PC-9 (cell line): Measurements from ENCODE around the gene GRIN2A. TPM values are rescaled to one million over a fixed set of nuclear protein-coding genes. Genes with fewer than 3 reads are reported as not detected.

Experiments used
- BruUV-seq: library from RNA; stranded (reverse); fragments of 400-500 nt; replicated peaks from 2 replicates; lab custom pipeline; 2021; lab: Mats Ljungman, UMichigan
- CTCF ChIA-PET: fragments of 300-600 bp; sonication (Branson Sonifier 250); formaldehyde crosslinking; loops from one replicate; lab custom pipeline; 2022; ENCODE audit warnings: antibody characterized with exemption; lab: Charles Lee
- POLR2A ChIA-PET: fragments of 300-600 bp; sonication (Branson Sonifier 250); formaldehyde crosslinking; loops from one replicate; lab custom pipeline; 2022; ENCODE audit warnings: antibody characterized with exemption; ENCODE audit not compliant: unreplicated experiment; lab: Charles Lee
- DNase-seq, 2 experiments: peaks; one replicate each; pipeline versions ENCODE4 v3.0.0 to v3.0.0-alpha.2; 2015 to 2022; ENCODE audit warnings: mixed read lengths in 1 of 2
- H2AFZ ChIP-seq: fragments of 200-600 bp; sonication (generic); 2 replicates; pipeline ENCODE4 v1.8.1; 2017; ENCODE audit warnings: antibody characterized with exemption
- H3F3A ChIP-seq: fragments of 200-600 bp; sonication (generic); 2 replicates; pipeline ENCODE4 v1.8.1; 2017; ENCODE audit warnings: antibody characterized with exemption, mild to moderate bottlenecking, low read depth; ENCODE audit not compliant: insufficient read depth
- H3K27ac ChIP-seq: fragments of 200-600 bp; sonication (generic); 2 replicates; pipeline ENCODE4 v1.6.1; 2016; ENCODE audit warnings: mixed run types
- H3K27me3 ChIP-seq: fragments of 200-600 bp; sonication (generic); 2 replicates; pipeline ENCODE4 v1.6.1; 2016; ENCODE audit warnings: low read depth, mixed run types; ENCODE audit not compliant: insufficient read depth
- H3K36me3 ChIP-seq: fragments of 200-600 bp; sonication (generic); 2 replicates; pipeline ENCODE4 v1.6.1; 2016; ENCODE audit warnings: low read depth, mixed run types
- H3K4me1 ChIP-seq: fragments of 200-600 bp; sonication (generic); replicated peaks from 2 replicates; pipeline ENCODE4 v1.6.1; 2016; ENCODE audit warnings: mixed run types; ENCODE audit not compliant: insufficient read depth
- H3K4me2 ChIP-seq: fragments of 200-600 bp; sonication (generic); 2 replicates; pipeline ENCODE4 v1.6.1; 2017; ENCODE audit warnings: mixed run types
- H3K4me3 ChIP-seq: fragments of 200-600 bp; sonication (generic); 2 replicates; pipeline ENCODE4 v1.6.1; 2016; ENCODE audit warnings: mixed run types
- H3K79me2 ChIP-seq: fragments of 200-600 bp; sonication (generic); 2 replicates; pipeline ENCODE4 v1.6.1; 2017; ENCODE audit warnings: low read depth, mixed run types
- H3K9me2 ChIP-seq: fragments of 200-600 bp; sonication (generic); 2 replicates; pipeline ENCODE4 v1.8.1; 2017; ENCODE audit warnings: mild to moderate bottlenecking; ENCODE audit not compliant: insufficient read depth
- H3K9me3 ChIP-seq: fragments of 200-600 bp; sonication (generic); 2 replicates; pipeline ENCODE4 v1.8.1; 2016; ENCODE audit warnings: low read depth; ENCODE audit not compliant: insufficient read depth
- H4K20me1 ChIP-seq: fragments of 200-600 bp; sonication (generic); 2 replicates; pipeline ENCODE4 v1.8.1; 2017; ENCODE audit not compliant: insufficient read depth
- CTCF ChIP-seq: fragments of 200-600 bp; sonication (generic); conservative IDR thresholded peaks from 2 replicates; pipeline ENCODE4 v1.6.1; 2017; ENCODE audit warnings: mixed run types, antibody characterized with exemption, mild to moderate bottlenecking, moderate library complexity
- EZH2 ChIP-seq: fragments of 200-600 bp; sonication (generic); IDR thresholded peaks from 2 replicates; pipeline ENCODE4 v1.8.0; 2017; ENCODE audit warnings: antibody characterized with exemption, low read depth
- intact Hi-C: fragments of 100-400 bp; cut with micrococcal nuclease; formaldehyde crosslinking; loops from one replicate; pipeline ENCODE4 v1.10.0; 2022; ENCODE audit not compliant: unreplicated experiment
- total RNA-seq: library from RNA; stranded (reverse); gene quantifications from 2 replicates; pipeline ENCODE4 v1.2.3, GENCODE V29; 2021

Gene GRIN2A
- total RNA-seq, 1 experiment from 2014 or later = not detected

- no peaks in the 10 kb centered on the region for H3K79me2 ChIP-seq
- BruUV-seq = no TSS peak
- no peaks in the 10 kb centered on the region for H4K20me1 ChIP-seq
- H3K4me1 ChIP-seq = no peaks in the 10 kb centered on the region
- H3K9me3 ChIP-seq = no peaks in the 10 kb centered on the region
- H3K9me2 ChIP-seq = no peaks in the 10 kb centered on the region
- CTCF ChIA-PET = no interaction called here
- H3K4me2 ChIP-seq = no peak overlapping the region
- no peak overlapping the region for H3K4me3 ChIP-seq
- H3K27me3 ChIP-seq = peaks cover 30% of the 10 kb centered on the region; the same call in 1 of the 2 replicates
- no peak overlapping the region for H2AFZ ChIP-seq
- no peak for DNase-seq
- POLR2A ChIA-PET = no interaction called here
- no peak overlapping the region for H3K27ac ChIP-seq
- no peaks in the 10 kb centered on the region for H3F3A ChIP-seq
- TF ChIP-seq CTCF (no peak), EZH2 (no peak)
- intact Hi-C loops = no loop called here
- H3K36me3 ChIP-seq = no peaks in the 10 kb centered on the region
Observed at GRCh38 chr16:9864461-9864860, 317.8 kb downstream of the GRIN2A start.

GRCh38 chr16:9862327-9862726 lies 319.9 kb downstream of the GRIN2A start:
- Histone ChIP-seq H3K79me2 (no peaks in the 10 kb centered on the region), H3K4me2 (no peak overlapping the region), H4K20me1 (no peaks in the 10 kb centered on the region), H3K9me2 (no peaks in the 10 kb centered on the region), H3K27me3 (peaks cover 30% of the 10 kb centered on the region; the same call in 1 of the 2 replicates), H3K4me3 (no peak overlapping the region), H3K27ac (no peak overlapping the region), H3K4me1 (no peaks in the 10 kb centered on the region), H2AFZ (no peak overlapping the region), H3K9me3 (no peaks in the 10 kb centered on the region), H3F3A (no peaks in the 10 kb centered on the region), H3K36me3 (no peaks in the 10 kb centered on the region)
- intact Hi-C loops = no loop called here
- TF ChIP-seq EZH2 (no peak), CTCF (no peak)
- ChIA-PET CTCF (no interaction called here), POLR2A (no interaction called here)
- BruUV-seq = no TSS peak
- no peak for DNase-seq

- H3K36me3 ChIP-seq = no peaks in the 10 kb centered on the region
- TF ChIP-seq CTCF (no peak), EZH2 (no peak)
- no peaks in the 10 kb centered on the region for H3K79me2 ChIP-seq
- no peaks in the 10 kb centered on the region for H3K9me3 ChIP-seq
- no peak overlapping the region for H3K4me3 ChIP-seq
- ChIA-PET POLR2A (no interaction called here), CTCF (no interaction called here)
- no peaks in the 10 kb centered on the region for H4K20me1 ChIP-seq
- H3F3A ChIP-seq = no peaks in the 10 kb centered on the region
- no peak for DNase-seq
- H3K27ac ChIP-seq = no peak overlapping the region
- H3K4me2 ChIP-seq = no peak overlapping the region
- H3K27me3 ChIP-seq = peaks cover 30% of the 10 kb centered on the region; the same call in 1 of the 2 replicates
- H2AFZ ChIP-seq = no peak overlapping the region
- no peaks in the 10 kb centered on the region for H3K4me1 ChIP-seq
- H3K9me2 ChIP-seq = no peaks in the 10 kb centered on the region
- BruUV-seq = no TSS peak
- intact Hi-C loops = no loop called here
Observed at GRCh38 chr16:9860876-9861275, 321.4 kb downstream of the GRIN2A start.
